ENCODE results near the gene OR3A2. TPM values are rescaled to one million over a fixed set of nuclear protein-coding genes. Genes with fewer than 3 reads are reported as not detected.
"Not testable (repeated sequence)": the region's sequence is repeated elsewhere in the genome, so short reads cannot be mapped to it uniquely, and the experiment has no call there.

Gene OR3A2
- total and polyA plus RNA-seq, 2 of the 13 experiments (the other 11 are each of a cell fraction or from before 2014, with no cell fraction given) = not detected

GRCh38 chr17:3412216-3412615, 26.1 kb upstream of the OR3A2 start:
- WGBS (ENCODE audit: low lambda C conversion rate) = no CpG with 5 or more reads among the region's 16 CpGs
- H3K36me3 ChIP-seq (replicated peaks in 1 of 2; ENCODE audit: control insufficient read depth in 1 of 2, insufficient read depth in 2 of 2, low read length in 2 of 2); DNase-seq (ENCODE audit: low spot score); intact Hi-C loops (cut with micrococcal nuclease; ENCODE audit: unreplicated experiment); H3K9ac ChIP-seq (ENCODE audit: insufficient read depth, low read depth, low read length); H3K4me3 ChIP-seq (replicated peaks in 1 of 3; ENCODE audit: insufficient read depth in 1 of 3, low read depth in 2 of 3, low read length in 3 of 3); H2AFZ ChIP-seq (ENCODE audit: low read length); H3K27me3 ChIP-seq (ENCODE audit: control insufficient read depth in 1 of 2, insufficient read depth in 2 of 2, low read length in 2 of 2); FAIRE-seq; H3K9me3 ChIP-seq (ENCODE audit: low read length); in situ Hi-C loops (cut with HindIII; ENCODE audit: extremely low pct_ligation_motif_present, low pct_unique_long_range_greater_than_20kb); BruUV-seq (replicated peaks); H3K27ac ChIP-seq (ENCODE audit: extremely low read length, insufficient read depth, low read length); CTCF ChIA-PET (ENCODE audit: low intra/inter-chr PET ratio, low total read pairs); H3K4me2 ChIP-seq (ENCODE audit: low read depth, low read length); POLR2A ChIA-PET; H3K4me1 ChIP-seq (ENCODE audit: insufficient read depth, low read length); H4K20me1 ChIP-seq (ENCODE audit: insufficient read depth, low read length); H3K79me2 ChIP-seq (ENCODE audit: insufficient read depth, low read length); ATAC-seq: not testable (repeated sequence)

GRCh38 chr17:3411070-3411469, 25.0 kb upstream of the OR3A2 start, which contains the start of gene OR3A3:
TSS of gene OR3A3 (plus strand) at chr17:3411370.
- in situ Hi-C loops (cut with HindIII; ENCODE audit: extremely low pct_ligation_motif_present, low pct_unique_long_range_greater_than_20kb) = no loop called here
- no peaks in the 10 kb centered on the region for H3K36me3 ChIP-seq (replicated peaks in 1 of 2; ENCODE audit: control insufficient read depth in 1 of 2, insufficient read depth in 2 of 2, low read length in 2 of 2)
- ChIA-PET POLR2A (no interaction called here), CTCF (ENCODE audit: low intra/inter-chr PET ratio, low total read pairs) (no interaction called here)
- peaks cover 7% of the 10 kb centered on the region; the same call in 1 of the 2 replicates for H3K9me3 ChIP-seq (ENCODE audit: low read length)
- FAIRE-seq = no peak
- H3K9ac ChIP-seq (ENCODE audit: insufficient read depth, low read depth, low read length) = no peak within 1 kb of the TSS
- intact Hi-C loops (cut with micrococcal nuclease; ENCODE audit: unreplicated experiment) = no loop called here
- H3K4me1 ChIP-seq (ENCODE audit: insufficient read depth, low read length) = no peaks in the 10 kb centered on the region
- WGBS (ENCODE audit: low lambda C conversion rate) = 23% methylated on average over 3 of the region's 3 CpGs
- BruUV-seq (replicated peaks) = no TSS peak
- H3K27me3 ChIP-seq (ENCODE audit: control insufficient read depth in 1 of 2, insufficient read depth in 2 of 2, low read length in 2 of 2) = peaks cover 2 to 3% of the 10 kb centered on the region in 2 experiments; a peak in 1 of 5 replicates
- H3K79me2 ChIP-seq (ENCODE audit: insufficient read depth, low read length) = no peaks in the 10 kb centered on the region
- ATAC-seq = no peak
- no peak within 1 kb of the TSS for H3K27ac ChIP-seq (ENCODE audit: extremely low read length, insufficient read depth, low read length)
- H2AFZ ChIP-seq (ENCODE audit: low read length) = no peak within 1 kb of the TSS
- H4K20me1 ChIP-seq (ENCODE audit: insufficient read depth, low read length) = no peaks in the 10 kb centered on the region
- no peak within 1 kb of the TSS for H3K4me2 ChIP-seq (ENCODE audit: low read depth, low read length)
- DNase-seq (ENCODE audit: low spot score) = no peak
- H3K4me3 ChIP-seq (replicated peaks in 1 of 3; ENCODE audit: insufficient read depth in 1 of 3, low read depth in 2 of 3, low read length in 3 of 3) = no peak within 1 kb of the TSS
- TF ChIP-seq CCAR2 (optimal IDR thresholded peaks at IDR 0.05; ENCODE audit: low read depth, low read length) (no peak), ELF3 (CRISPR knock-in tag; IDR thresholded peaks at IDR 0.05) (no peak), MYPOP (CRISPR knock-in tag; IDR thresholded peaks at IDR 0.05) (no peak), TAF15 (IDR thresholded peaks at IDR 0.05; ENCODE audit: low read depth, low read length, poor library complexity, severe bottlenecking) (no peak), REL (CRISPR knock-in tag; conservative IDR thresholded peaks at IDR 0.05) (no peak), RARG (CRISPR knock-in tag; IDR thresholded peaks at IDR 0.05; ENCODE audit: low read depth) (no peak), RNF219 (CRISPR knock-in tag; IDR thresholded peaks at IDR 0.05) (no peak), RXRB (CRISPR knock-in tag; IDR thresholded peaks at IDR 0.05; ENCODE audit: borderline replicate concordance) (no peak), IKZF5 (CRISPR knock-in tag; IDR thresholded peaks at IDR 0.05) (no peak), ZNF784 (CRISPR knock-in tag; IDR thresholded peaks at IDR 0.05; ENCODE audit: borderline replicate concordance) (no peak), TCF12 (IDR thresholded peaks at IDR 0.05) (no peak), TCF12 (CRISPR knock-in tag; IDR thresholded peaks at IDR 0.05) (no peak)
